ENCODE measurements around the gene ATP5MC3. TPM values are rescaled to one million over a fixed set of nuclear protein-coding genes. Genes with fewer than 3 reads are reported as not detected.

Gene ATP5MC3
- total and polyA plus RNA-seq, 2 of the 13 experiments (the other 11 are each of a cell fraction or from before 2014, with no cell fraction given): 676 to 1,007 TPM

- no peak for TF ChIP-seq ZNF275 (CRISPR knock-in tag; IDR thresholded peaks at IDR 0.05; ENCODE audit: borderline replicate concordance)
- TF ChIP-seq ZSCAN21 (CRISPR knock-in tag; IDR thresholded peaks at IDR 0.05; ENCODE audit: borderline replicate concordance): no peak
- peak; percentile 17; the same call in 1 of the 2 replicates for TF ChIP-seq ZBTB42 (CRISPR knock-in tag; IDR thresholded peaks at IDR 0.05)
- no peak; the same call in 1 of the 2 replicates for TF ChIP-seq ZNF879 (CRISPR knock-in tag; IDR thresholded peaks at IDR 0.05)
- no peak for TF ChIP-seq SPEN (CRISPR knock-in tag; IDR thresholded peaks at IDR 0.05; ENCODE audit: low read depth)
- TF ChIP-seq CCAR2 (optimal IDR thresholded peaks at IDR 0.05; ENCODE audit: low read depth, low read length): no peak
- peak in 1 of 2 experiments; percentile 40; a peak in 1 of 4 replicates for TF ChIP-seq KLF16 (CRISPR knock-in tag; IDR thresholded peaks at IDR 0.05)
- TF ChIP-seq RFX1 (IDR thresholded peaks at IDR 0.05): no peak
- TF ChIP-seq SRSF1 (optimal IDR thresholded peaks at IDR 0.05; ENCODE audit: low read depth, low read length): peak; percentile 37
- TF ChIP-seq RFXANK (CRISPR knock-in tag; IDR thresholded peaks at IDR 0.05): no peak
- no peak for TF ChIP-seq ZNF207 (IDR thresholded peaks at IDR 0.05; ENCODE audit: borderline replicate concordance)
- no peak for TF ChIP-seq NPAS2 (CRISPR knock-in tag; IDR thresholded peaks at IDR 0.05; ENCODE audit: borderline replicate concordance)
- 0 out of 2 replicates have a peak, but pooled peaks have one; percentile 20 for TF ChIP-seq ZNF136 (CRISPR knock-in tag; IDR thresholded peaks at IDR 0.05; ENCODE audit: low read depth)
- no peak for TF ChIP-seq ZNF138 (CRISPR knock-in tag; IDR thresholded peaks at IDR 0.05; ENCODE audit: low read depth)
- TF ChIP-seq, protein P1, sequence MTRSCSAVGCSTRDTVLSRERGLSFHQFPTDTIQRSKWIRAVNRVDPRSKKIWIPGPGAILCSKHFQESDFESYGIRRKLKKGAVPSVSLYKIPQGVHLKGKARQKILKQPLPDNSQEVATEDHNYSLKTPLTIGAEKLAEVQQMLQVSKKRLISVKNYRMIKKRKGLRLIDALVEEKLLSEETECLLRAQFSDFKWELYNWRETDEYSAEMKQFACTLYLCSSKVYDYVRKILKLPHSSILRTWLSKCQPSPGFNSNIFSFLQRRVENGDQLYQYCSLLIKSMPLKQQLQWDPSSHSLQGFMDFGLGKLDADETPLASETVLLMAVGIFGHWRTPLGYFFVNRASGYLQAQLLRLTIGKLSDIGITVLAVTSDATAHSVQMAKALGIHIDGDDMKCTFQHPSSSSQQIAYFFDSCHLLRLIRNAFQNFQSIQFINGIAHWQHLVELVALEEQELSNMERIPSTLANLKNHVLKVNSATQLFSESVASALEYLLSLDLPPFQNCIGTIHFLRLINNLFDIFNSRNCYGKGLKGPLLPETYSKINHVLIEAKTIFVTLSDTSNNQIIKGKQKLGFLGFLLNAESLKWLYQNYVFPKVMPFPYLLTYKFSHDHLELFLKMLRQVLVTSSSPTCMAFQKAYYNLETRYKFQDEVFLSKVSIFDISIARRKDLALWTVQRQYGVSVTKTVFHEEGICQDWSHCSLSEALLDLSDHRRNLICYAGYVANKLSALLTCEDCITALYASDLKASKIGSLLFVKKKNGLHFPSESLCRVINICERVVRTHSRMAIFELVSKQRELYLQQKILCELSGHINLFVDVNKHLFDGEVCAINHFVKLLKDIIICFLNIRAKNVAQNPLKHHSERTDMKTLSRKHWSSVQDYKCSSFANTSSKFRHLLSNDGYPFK (CRISPR knock-in tag; IDR thresholded peaks at IDR 0.05; ENCODE audit: borderline replicate concordance): no peak
- TF ChIP-seq ARID2 (CRISPR knock-in tag; IDR thresholded peaks at IDR 0.05; ENCODE audit: borderline replicate concordance): no peak
- TF ChIP-seq, protein P2, sequence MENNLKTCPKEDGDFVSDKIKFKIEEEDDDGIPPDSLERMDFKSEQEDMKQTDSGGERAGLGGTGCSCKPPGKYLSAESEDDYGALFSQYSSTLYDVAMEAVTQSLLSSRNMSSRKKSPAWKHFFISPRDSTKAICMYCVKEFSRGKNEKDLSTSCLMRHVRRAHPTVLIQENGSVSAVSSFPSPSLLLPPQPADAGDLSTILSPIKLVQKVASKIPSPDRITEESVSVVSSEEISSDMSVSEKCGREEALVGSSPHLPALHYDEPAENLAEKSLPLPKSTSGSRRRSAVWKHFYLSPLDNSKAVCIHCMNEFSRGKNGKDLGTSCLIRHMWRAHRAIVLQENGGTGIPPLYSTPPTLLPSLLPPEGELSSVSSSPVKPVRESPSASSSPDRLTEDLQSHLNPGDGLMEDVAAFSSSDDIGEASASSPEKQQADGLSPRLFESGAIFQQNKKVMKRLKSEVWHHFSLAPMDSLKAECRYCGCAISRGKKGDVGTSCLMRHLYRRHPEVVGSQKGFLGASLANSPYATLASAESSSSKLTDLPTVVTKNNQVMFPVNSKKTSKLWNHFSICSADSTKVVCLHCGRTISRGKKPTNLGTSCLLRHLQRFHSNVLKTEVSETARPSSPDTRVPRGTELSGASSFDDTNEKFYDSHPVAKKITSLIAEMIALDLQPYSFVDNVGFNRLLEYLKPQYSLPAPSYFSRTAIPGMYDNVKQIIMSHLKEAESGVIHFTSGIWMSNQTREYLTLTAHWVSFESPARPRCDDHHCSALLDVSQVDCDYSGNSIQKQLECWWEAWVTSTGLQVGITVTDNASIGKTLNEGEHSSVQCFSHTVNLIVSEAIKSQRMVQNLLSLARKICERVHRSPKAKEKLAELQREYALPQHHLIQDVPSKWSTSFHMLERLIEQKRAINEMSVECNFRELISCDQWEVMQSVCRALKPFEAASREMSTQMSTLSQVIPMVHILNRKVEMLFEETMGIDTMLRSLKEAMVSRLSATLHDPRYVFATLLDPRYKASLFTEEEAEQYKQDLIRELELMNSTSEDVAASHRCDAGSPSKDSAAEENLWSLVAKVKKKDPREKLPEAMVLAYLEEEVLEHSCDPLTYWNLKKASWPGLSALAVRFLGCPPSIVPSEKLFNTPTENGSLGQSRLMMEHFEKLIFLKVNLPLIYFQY (CRISPR knock-in tag; IDR thresholded peaks at IDR 0.05; ENCODE audit: borderline replicate concordance): peak; percentile 17
- no peak for TF ChIP-seq TFAP4 (IDR thresholded peaks at IDR 0.05; ENCODE audit: borderline replicate concordance, low read depth)
Measured at GRCh38 chr2:175167076-175167791, 14.3 kb downstream of the ATP5MC3 start (continued).
